ENCODE measurements around the gene NMT2.

- TF ChIP-seq POLR2AphosphoS5 (IDR thresholded peaks at IDR 0.05) (no peak), EP300 (IDR thresholded peaks at IDR 0.05) (no peak), CTCF (IDR thresholded peaks at IDR 0.05) (no peak)
Measured at GRCh38 chr10:15136129-15137035, 32.1 kb downstream of the NMT2 start.
